HG03064 (cell line): ENCODE measurements around the gene CMPK2.

ENCODE experiments used
- ATAC-seq: cut with Tn5 transposase; IDR thresholded peaks from one replicate; pipeline ENCODE4 v1.9.1; 2021; ENCODE audit warnings: low read depth; ENCODE audit not compliant: unreplicated experiment

CMPK2 gene

GRCh38 chr2:6814869-6815268 is 50.8 kb downstream of the CMPK2 start:
- no peak for ATAC-seq

- no peak for ATAC-seq
Observed at GRCh38 chr2:6814312-6814711, 51.4 kb downstream of the CMPK2 start.

DNA sequence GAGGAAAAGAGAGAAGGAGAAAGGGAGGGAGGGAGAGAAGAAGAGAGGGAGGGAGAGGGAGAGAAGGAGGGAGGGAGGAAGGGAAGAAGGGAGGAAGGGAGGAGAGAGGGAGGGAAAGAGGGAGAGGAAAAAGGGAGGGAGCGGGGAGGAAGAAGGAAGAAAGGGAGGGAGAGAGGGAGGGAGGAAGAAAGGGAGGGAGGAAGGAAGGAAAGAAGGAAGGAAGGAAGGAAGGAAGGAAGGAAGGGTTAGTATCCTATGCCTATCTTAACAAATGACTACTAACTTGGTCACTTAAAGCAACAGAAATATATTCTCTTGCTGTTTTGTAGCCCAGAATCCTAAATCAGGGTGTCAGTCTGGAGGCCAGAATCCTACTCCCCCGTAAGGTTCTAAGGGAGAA is 52.1 kb downstream of the CMPK2 start:
- ATAC-seq: no peak

GRCh38 chr2:6812857-6813530 is 52.7 kb downstream of the CMPK2 start:
- no peak for ATAC-seq

DNA sequence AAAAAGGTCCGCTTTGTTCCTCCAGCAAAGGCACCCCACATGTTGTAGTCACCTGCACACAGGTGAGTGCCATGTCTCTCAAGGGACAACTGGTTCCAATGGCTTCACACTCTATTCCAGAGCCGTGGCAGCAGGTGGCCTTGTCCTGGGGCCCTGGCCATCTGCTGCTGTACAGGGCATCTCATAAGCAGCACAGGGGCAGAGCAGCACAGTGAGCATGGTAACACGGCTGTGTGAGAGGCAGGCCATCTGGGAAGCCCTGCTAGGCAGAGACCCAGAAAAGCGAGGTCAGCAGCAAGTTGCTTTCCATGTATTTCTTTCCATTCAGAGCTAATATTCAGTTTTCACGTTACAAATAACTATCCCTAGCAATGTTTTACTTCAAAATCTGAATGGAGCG is 54.7 kb downstream of the CMPK2 start:
- no peak for ATAC-seq

- ATAC-seq: no peak
Observed at GRCh38 chr2:6808426-6808825, 57.3 kb downstream of the CMPK2 start.

DNA sequence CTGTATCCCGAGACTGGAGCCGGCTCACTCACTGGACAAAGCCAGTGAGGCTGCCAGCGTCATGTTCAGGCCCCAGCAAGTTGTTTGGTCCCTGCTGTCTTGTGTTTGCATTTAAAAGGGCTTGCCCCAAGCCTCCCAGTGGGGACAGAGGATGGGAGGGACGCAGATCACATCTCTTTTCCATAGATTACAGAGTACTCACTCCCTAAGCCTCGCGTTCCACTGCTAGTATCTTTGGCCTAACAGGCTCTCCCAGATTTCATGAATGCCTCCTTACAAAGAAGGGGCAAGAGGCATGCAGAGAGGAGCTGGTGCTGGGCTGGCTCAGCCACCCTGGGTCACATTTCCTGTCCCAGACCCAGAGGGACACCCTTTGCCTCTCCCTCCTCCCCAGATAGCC is 59.1 kb downstream of the CMPK2 start:
- ATAC-seq: no peak

GRCh38 chr2:6800553-6800952 is 65.2 kb downstream of the CMPK2 start:
- ATAC-seq: no peak
